ENCODE measurements around the gene TMEM81.

- TF ChIP-seq CTCF (optimal IDR thresholded peaks at IDR 0.05 in 1 of 3, IDR thresholded peaks at IDR 0.05 in 1 of 3, conservative IDR thresholded peaks at IDR 0.05 in 1 of 3; ENCODE audit: extremely low read depth in 1 of 3, insufficient read depth in 2 of 3, low read length in 3 of 3) (no peak), EZH2 (IDR thresholded peaks at IDR 0.05; ENCODE audit: low read length) (no peak)
Measured at GRCh38 chr1:205072286-205072685, 12.0 kb downstream of the TMEM81 start.

Measured in keratinocyte (primary cell).